Measurements from ENCODE around the gene KCNA4.
"Not testable (repeated sequence)": the region's sequence is repeated elsewhere in the genome, so short reads cannot be mapped to it uniquely, and the experiment has no call there.

Gene KCNA4

DNA sequence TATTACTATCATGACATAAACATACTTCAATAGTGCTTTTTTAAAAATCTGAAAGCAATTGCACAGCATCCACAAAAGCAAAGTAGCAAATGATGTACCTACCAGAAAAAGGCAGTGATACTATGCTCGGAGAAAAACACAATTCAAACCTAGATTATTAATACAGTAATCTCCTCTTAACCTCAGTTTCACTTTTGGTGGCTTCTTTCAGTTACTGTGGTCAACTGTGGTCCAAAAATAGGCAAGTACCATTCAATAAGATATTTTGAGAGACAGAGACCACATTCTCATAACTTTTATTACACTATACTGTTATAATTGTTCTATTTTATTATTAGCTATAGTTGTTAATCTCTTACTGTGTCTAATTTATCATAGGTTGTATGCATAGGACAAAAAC lies 20.8 kb downstream of the KCNA4 start:
- no peak for DNase-seq

DNA sequence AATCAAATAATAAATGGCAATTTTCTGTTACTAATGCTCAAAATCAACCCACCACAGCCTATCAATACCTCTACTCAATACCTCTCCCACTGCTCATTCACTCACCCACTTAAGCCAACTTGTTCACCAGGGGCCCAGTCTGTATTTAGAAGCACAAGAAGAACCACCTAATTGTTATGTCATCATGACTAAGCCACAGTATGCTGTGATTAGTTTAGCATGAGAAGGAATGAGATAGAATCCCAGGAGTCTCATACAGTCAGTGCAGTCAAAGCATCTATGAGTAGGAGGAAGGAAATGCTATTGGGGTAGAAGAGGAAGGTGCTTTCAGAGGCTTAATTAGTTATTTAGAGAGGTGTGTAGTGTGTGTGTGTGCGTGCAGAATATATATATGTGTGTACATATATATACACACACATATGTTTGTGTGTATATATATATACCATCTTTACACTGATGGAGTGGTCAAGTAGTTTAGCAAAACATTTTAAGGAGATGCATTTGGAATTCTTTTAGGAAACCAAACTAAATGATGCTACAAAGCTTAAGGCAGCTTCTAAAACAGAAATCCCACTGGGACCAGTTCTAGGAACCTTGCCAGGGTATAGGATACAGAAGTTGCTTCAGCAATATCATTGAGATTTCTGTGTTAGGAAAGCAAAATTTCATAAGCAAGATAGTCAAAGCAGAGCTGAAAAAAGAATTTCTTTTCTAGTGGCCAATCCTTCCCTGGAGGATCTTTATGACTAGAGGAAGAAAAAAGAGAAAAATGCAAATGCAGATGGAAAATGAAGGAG lies 27.5 kb downstream of the KCNA4 start:
- DNase-seq: no peak

DNA sequence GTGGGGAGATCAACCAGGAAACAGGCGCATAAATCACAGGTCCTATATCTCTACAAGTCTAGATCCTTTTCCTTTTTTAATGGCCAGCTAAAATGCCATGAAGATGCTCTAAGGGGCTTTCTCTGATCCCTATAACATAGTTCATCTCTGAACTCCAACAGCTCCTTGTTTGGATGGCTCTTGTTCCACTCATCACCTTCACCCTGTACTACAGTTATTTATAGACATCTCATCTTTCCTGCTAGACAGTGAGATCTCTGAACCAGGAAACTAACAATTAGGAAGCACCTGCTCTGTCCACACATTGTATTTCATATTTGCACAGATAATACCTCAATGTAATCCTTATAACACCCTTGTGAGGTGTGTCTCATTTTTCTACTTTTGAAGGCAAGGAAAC lies 31.6 kb downstream of the KCNA4 start:
- DNase-seq: no peak

DNA sequence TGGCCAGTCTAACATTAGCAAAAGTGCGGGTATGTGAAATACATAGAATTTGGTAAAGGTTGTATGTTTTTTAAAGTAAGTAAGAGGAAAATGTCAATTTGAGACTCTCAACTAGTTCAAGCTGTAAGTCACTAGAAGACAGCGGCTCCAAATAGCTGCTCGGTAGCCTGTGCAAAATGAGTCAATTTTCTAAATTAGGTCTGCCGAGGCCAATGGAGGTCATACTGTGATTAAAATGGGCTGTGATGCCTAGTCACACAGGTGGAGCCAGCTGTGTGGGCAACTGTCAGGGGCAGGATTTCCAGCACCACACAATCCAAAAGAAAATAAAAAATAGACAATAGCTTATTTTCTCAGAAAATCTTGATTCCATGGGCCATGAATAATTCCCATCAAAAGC lies 32.3 kb downstream of the KCNA4 start:
- DNase-seq: no peak

DNA sequence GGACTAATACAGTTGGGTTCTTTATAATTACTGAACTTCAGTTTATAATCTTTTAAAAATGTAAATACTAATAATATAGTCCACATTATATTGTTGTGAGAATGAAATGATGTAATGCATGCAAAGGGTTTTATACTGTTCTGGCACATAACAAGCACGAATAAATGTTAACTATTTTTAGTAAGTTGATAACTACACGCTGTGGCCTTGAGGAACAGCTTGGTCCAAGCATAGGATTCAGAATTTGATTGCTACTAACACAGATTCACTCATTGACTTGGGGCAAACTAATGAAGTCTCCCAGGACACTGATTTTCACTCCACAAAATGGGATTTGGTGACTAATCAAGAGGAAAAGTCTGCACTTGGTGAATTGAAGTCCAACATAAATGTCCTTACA lies 38.3 kb downstream of the KCNA4 start:
- DNase-seq: no peak

DNA sequence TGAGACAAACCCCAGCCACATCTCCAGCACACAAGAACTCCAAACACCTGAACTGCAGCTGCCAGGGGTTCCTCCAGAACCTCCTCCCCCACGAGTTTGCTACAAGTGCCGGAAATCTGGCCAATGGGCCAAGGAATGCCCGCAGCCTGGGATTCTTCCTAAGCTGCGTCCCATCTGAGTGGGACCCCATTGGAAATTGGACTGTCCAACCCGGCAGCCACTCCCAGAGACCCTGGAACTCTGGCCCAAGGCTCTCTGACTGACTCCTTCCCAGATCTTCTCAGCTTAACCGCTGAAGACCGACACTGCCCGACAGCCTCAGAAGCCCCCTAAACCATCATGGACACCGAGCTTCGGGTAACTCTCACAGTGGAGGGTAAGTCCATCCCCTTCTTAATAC lies 41.2 kb downstream of the KCNA4 start:
- not testable (repeated sequence) for DNase-seq

DNA sequence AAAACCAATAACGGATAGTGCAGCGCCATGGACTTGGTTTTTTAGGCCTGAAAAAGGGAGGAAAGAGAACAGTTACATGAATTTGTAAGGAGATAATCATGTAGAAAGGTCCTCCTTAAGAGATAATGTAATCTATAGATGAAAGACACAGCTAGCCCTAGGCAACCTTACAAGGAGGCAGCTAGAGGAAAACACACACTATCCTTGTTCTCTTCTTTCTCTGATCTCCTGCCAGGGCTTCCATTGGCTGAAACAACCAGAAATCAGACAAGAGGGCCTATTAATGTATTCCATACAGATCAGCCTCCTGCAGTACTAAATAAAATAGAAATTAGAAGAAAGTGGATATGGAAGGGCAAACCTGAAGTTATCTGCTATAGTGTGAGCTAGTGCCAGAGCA lies 53.0 kb downstream of the KCNA4 start:
- no peak for DNase-seq

DNA sequence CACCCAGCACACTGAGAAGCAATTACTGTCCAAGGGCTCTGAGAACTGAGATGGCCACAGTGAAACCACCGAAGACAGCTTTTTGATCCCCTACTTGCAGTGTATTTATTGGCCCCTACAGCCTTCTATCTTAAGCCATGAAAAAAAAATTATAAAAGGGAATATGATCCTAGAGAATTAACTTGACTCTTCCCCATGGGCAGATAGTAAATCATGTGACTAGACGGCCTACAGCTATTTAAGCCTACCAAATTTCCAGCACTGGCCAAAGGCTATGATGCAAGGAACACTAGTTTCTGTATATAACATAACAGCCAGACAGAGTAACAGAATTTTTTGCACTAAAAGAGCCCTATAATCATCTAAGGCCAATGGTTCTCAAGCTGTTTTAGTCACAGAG lies 53.8 kb downstream of the KCNA4 start:
- no peak for DNase-seq

DNA sequence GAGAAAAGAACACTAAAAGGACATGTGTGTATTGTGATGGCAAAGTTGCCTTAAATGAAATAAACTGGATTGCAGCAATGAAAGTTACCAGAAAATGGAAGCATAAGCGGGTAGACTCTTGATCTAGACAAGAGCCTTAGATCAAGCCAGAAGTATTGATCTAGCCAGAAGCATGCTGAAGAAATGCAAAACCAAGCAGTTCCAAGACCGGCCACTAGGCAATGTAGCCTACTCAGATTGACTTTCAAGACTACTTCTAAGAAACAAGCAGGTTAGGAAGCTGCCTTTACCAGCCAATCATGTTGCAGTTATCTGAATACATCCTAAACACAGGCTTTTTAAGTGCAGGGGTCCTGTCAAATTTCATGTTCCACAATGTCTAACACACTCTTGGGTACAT lies 54.6 kb downstream of the KCNA4 start:
- DNase-seq: no peak
